Fibroblast of skin of scalp (primary cell): ENCODE measurements around the gene IFNA5. TPM values are rescaled to one million over a fixed set of nuclear protein-coding genes. Genes with fewer than 3 reads are reported as not detected.
A peak's percentile ranks its signal among the peaks of the same experiment; 100 is the strongest.

ENCODE experiments used
- DNase-seq: peaks from one replicate; pipeline ENCODE4 v3.0.0-alpha.2; 2013
- polyA plus RNA-seq, 2 experiments: library from polyadenylated mRNA; unstranded; fragments of 120-200 nt; gene quantifications; one replicate each; pipeline ENCODE4 v1.2.1, GENCODE V29; 2013; ENCODE audit not compliant: insufficient read length in 2 of 2

IFNA5 gene
- not detected for polyA plus RNA-seq (2013, experiment 1 of 2; ENCODE audit: insufficient read length)
- polyA plus RNA-seq (2013, experiment 2 of 2; ENCODE audit: insufficient read length), result not detected

DNA sequence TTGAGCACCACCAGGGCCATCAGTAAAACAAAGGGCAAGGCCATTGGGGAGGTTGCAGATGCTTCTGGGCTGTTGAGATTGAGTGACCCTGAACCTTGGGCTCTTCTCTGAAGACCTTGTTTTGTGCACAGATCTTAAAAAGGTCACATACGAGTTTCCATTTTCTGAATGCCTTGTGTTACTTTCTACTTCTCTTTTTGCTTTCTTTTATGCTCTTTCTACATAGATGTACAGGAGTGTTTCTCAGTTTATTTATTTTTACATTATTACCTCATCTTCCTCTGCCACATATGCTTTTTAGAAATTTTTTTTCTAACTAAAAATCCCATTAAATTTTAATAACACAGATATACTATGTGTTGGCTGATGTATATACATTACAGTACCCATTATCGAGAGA lies at the start of gene IFNA5:
Gene IFNA5 (minus strand): TSS at position 101 of the 400 bp plus-strand sequence. CDS start 57 bp downstream, at position 44.
- no peak for DNase-seq

GRCh38 chr9:21350787-21351186 lies 45.7 kb upstream of the IFNA5 start, which contains the start of gene IFNA6:
Gene IFNA6 (minus strand): TSS chr9:21350887. CDS start chr9:21350887, 0 bp downstream.
- no peak for DNase-seq

DNA sequence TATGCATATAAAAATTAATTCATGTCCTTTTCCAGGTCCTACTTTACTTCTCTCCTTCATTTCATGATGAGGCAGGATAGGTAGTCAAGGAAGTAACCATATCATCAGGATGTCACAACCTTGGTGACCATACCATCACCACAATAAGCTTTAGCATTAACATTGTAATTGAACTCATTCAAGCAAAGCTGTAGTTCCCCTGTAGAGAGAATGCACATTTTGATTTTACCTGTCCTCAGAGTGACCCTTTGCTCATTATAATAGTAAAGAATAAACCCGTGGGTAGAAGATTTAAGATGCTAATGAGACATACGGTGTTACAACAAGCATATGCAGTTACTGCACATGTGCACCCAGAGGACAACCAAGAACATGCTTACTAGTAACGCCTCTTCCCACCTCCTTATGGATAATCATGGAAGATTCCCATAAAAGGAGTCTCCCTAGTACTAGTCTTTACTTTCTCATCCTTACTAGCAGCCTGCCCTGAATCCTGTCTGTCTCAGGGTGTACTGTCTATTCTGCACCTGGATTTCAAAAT lies 43.4 kb upstream of the IFNA5 start:
- DNase-seq, result no peak

DNA sequence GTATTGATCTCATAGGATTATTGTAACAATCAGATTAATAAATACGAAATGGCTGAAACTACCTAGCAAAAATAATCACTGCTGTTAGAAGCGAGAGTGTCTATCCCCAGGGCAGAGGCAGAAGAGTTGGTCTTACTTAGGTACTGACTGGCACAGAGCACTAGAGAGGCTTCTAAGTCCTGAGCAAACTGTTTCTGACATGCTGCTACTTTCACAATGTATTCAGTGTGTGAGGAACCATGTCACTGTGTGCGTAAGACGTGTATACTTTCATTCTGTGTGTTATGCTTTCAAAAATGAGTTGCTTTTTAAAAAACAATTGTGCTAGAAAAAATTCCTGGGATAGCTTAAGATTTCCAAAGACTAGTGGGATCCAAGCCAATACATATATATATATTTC lies 35.6 kb upstream of the IFNA5 start:
- no peak for DNase-seq

DNA sequence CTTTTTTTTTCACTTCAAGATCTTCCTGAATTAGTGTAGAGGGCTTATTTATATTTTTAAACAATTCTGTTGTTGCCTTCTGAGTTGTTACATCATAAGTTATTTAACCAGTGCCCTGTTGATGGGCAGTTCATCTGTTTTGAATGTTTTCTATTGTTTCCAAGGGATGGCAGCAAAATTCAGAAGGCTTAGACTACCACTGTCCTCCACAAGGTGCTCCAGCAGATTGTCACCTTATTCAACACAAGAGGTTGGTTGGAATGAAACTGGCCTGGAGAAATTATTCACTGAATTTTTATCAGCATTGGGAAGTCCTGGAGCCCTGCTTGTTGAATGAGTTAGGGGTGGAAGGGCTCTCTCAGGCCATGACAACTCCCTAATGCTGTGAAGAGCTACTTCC lies 31.3 kb upstream of the IFNA5 start:
- no peak for DNase-seq

DNA sequence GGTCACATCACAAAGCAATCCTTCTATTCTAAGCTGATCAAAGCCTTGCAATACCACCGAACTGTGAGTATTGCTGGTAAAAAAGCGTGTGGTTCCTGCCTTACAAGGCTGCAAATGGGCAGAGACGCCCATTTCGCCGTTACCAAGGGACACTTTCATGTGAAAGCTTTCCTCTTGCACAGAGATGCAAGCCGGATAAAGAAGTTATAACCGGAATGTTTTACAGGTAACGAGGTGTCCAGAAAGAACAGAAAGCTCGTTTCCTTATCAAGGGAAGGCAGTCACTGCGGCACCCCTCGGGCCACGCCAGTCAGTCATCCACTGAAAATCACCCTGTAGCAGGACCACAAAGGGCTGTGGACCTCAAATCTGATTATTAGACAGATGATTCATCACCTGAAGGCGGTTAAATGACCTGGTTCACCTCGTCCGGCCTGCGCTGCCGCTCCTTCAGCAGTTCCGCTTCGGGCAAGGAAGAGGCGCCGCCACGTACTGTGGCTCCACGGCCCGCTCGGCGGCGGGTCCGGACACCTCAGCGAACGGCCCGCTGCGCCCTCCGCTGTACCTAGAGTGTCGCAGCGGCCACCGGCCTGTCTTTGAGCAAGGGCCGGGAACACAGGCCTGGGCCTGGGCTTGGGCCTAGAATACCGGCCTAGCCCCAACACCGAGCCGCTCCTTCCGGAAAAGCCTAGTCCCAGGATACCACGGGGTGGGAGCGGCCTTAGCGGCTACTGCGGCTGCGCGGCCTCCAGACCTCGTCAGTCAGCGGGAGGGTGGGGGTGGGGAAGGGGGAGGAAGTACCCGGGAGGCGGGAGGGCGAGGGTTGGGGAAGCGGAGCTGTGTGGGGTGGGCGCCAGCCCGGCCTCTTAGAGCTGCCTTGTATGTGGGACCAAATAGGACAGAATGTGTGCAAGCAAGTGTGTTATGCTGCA lies 29.9 kb upstream of the IFNA5 start, which contains the start of gene KLHL9:
Gene KLHL9 (minus strand): TSS at position 704 of the 932 bp plus-strand sequence. CDS start 545 bp downstream, at position 159.
- DNase-seq, result peak; percentile 95

DNA sequence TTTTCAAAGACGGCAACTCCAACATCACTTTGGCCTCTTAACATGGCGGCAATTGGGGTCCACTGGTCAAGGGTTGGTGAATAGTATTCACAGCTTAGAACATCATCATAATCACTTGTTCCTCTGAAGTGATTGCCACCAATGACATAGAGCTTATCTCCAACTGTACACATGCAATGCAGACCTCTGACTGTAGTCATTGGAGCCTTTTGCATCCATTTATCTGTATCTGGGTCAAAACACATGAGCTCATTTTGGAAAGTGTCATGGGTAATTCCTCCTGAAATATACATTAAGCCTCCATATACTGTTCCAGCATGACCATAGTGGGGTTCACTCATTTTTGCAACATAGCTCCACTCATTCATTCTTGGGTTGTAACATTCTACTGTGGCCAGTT lies 28.1 kb upstream of the IFNA5 start:
- DNase-seq, result no peak

GRCh38 chr9:21331676-21332402 lies 26.7 kb upstream of the IFNA5 start:
- no peak for DNase-seq

- DNase-seq, result peak; percentile 36
Measured at GRCh38 chr9:21326526-21327139, 21.5 kb upstream of the IFNA5 start.

DNA sequence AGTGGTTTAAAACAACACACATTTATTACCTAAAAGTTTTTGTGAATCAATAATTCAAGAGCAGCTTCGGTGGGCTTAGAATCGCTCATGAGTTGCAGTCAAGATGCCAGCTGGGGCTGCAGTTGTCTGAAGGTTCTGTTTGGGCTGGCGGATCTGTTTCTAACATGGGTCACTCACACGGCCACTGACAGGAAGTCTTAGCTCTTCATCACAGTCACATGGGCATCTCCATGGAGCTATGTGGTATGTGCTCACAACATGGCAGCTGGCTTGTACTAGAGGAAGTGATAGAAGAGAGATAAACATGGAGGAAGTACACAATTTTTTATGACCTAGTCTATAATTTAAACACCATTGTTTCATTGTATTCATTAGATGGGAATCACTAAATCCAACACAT lies 18.9 kb upstream of the IFNA5 start:
- DNase-seq, result no peak

- no peak for DNase-seq
Measured at GRCh38 chr9:21322911-21323461, 17.9 kb upstream of the IFNA5 start.

DNA sequence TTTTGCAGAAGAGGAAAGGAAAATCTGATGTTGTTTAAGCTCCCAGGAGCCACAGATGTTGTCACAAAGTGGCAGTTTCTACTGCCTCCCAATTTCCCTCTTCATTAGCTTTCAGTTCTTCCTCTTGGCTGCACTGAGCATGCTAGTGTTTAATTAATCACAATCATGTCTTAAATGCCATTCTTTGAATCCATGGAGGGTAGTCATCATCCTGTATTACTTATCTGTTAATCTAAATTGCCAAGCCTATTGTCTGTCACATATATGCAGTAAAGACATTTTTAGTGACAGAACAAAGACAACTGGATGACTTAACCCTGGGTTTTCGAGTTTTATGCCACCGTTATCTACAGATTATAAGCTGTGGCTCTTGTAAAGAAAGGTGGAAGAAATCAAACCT lies 15.4 kb upstream of the IFNA5 start:
- no peak for DNase-seq

DNA sequence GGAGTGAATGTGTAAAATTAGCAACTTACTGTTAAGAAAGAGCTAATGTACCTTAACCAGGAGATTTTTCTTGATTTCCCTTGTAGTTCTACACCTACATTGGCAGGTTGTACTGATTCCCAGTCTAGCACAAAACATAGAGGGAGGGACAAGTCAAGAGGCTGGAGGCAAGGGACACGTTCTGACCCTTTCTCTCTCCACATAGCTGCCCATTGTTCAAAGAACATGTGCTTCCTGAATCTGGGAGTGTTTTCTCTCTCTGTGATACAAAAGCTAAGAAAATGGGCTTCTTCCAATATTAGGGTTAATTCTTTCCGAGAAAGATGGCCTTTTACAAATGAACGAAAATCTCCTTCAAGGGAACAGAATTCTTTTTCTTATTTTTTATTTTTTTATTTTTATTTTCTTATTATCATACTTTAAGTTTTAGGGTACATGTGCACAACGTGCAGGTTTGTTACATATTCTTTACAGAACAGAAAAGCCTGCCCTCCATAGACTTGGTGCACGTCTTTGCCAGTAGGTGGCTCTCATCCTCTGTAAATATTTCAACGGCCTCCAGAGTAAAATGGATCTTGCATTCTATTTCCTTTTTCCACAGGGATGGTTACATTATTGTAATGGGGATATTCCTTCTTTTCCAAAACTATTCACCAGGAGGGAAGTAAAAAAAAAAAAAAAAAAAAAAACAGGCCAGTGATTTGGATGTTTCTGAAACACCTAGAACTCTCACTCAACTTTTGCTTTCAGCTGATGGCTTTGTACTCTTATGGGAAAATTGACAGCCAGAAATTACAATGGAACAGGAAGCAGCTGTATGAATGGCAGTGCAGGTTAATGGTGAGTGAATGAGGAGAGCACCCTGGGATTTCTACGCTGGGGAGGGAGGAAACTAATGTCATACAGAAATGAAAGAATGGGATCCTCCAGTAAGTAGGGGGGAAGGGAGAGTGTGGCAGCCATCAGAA lies 13.1 kb upstream of the IFNA5 start:
- DNase-seq, result peak; percentile 49

DNA sequence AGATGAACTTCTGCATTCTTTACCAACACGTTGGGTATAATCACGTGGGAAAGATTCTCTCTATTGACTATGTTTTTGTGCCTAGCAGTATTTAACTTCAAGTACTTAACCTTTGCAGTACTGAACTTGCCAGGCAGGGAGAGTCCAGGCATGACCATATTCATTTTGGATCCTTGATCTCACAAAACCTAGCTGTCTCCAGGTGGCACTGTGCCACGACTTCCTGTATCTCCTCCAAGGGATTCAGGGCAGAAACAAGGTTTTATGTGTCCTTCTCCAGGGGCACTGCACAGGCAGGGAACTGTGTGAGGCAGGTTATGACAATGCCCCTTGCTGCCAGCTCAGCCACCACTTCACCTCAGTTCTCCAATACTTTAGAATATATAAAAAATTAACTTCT lies 11.7 kb upstream of the IFNA5 start:
- DNase-seq, result no peak

- DNase-seq, result no peak
Measured at GRCh38 chr9:21316032-21316842, 11.1 kb upstream of the IFNA5 start.

- no peak for DNase-seq
Measured at GRCh38 chr9:21314152-21314551, 9.0 kb upstream of the IFNA5 start.

DNA sequence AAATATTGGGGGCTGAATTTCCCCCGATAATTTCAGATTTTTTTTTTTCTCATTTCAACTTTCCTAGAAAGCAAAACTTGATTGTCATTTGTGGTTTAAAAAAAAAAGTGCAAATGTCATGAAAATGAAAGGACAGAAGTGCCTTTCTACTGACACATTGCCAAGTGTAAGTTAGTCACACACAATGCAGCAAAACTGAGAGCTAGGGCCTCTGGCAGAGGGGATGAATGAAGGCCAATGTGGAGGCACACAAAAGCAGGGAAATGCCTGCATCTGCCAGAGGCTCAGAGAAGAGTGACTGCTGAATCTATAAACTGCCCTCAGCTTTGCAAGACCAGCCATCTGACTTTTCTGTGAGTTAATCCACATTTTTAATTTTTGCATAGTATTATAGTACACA lies 6.8 kb upstream of the IFNA5 start:
- peak; percentile 4 for DNase-seq

DNA sequence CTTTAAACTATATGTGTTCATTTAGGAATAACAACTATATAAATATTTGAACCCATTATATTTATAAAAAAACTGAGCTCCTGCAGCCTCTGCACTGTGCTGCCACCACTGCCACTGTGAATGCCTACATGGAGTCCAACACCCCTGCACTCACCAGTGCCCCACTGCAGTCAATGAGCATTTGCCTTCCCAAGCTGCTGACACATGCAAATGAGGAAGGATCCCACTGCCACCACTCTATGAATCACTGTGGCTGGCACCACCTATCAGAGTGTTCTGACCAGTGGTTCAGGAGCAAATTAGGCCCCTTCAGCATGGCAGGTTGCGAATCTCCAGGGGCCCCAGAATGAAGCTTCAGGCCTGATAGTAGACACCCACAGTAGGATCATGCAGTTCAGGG lies 9.1 kb downstream of the IFNA5 start:
- DNase-seq, result no peak

DNA sequence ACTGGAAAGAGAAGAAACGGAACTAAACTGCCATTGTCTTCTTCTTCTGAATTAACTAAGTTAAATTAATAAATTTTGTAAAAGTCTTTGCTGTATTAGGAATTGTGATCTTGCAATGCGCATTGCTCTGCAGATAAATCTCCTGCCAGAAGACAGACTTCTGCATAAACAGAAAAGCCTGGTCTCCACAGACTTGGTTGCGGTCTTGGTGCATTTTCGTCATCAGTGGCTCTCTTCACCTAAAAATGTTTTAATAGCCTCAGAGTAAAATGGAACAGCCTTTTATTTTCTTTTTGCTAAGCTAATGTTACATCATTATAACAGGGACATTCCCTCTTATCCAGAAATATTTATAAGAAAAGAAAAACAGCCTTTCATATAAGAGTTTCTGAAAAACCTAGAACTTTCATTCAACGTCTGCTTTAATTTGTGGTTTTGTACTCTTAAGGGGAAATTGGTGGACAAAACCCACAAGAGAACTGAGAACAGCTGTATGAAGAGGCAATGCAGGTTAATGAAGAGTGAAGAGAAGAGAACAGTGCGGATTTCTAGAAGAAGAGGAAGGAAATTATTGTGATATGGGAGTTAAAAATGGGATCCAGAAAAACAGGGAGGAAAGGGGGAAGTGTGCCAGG lies 10.1 kb downstream of the IFNA5 start:
- DNase-seq, result no peak

GRCh38 chr9:21294364-21294774 lies 10.7 kb downstream of the IFNA5 start:
- no peak for DNase-seq
